GOT3 (cell line): ENCODE data around the gene PCSK2.

ENCODE experiments used
- DNase-seq: peaks from one replicate; lab custom pipeline; 2025; ENCODE audit warnings: mixed read lengths; lab: John Stamatoyannopoulos, UW

PCSK2 gene

DNA sequence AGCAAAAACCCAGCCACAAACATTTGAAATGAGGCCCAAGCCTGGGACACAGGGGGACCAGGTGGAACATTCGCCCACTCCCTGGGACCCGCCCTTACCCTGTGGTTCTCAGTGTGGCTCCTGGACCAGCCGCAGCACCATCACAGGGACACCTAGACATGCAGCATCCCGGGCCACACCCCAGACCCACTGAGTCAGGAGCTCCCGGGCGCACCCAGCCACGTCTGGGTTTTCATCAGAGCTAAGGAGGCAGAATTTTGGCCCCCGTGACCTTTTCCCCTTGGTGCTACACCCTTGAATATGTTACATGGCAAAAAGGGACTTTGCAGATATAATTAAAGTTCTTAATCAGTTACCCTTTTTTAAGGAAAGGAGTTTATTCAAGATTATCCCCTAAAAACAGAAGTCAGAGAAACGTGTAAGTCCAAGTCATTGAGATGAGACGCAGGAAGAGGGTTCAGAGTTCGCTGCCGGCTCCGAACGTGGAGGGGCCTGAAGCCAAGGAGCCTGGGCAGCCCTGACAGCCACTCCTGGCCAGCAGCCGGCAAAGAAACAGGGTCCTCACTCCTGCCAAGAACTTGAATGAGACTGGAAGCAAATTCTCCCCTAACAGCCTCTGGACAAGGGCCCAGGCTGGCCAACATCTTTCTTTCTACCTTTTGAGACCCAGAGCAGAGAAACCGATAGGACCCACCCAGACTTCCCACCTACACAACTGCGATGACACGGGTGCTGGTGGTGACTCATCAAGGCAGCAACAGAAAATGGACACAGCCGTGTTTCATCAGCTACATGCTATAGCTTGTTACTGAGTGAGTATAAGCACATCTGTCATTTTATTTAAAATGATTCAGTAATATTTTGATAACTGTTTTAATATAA, 279.0 kb downstream of the PCSK2 start:
- no peak for DNase-seq

GRCh38 chr20:17507032-17507431, 280.2 kb downstream of the PCSK2 start:
- no peak for DNase-seq

GRCh38 chr20:17507531-17507930, 280.7 kb downstream of the PCSK2 start:
- DNase-seq, result no peak

GRCh38 chr20:17508756-17509155, 281.9 kb downstream of the PCSK2 start:
- no peak for DNase-seq

- no peak for DNase-seq
Measured at GRCh38 chr20:17510548-17510947, 283.7 kb downstream of the PCSK2 start.

DNA sequence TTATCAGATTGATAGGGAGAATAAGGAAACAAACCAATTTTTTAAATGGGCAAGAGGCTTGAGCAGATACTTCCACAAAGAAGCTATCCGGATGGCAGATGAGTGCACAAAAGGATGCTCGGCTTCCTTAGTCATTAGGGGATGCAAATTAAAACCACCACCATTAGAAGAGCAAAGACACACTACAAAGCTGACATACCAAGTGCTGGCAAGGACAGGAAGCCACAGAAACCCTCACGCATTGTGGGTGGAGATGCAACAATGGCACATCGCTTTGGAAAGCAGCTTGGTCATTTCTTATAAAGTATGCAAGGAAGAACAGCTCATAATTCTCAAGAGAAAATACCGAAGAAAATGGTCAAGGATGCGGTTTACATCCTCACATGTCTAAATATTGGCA, 284.6 kb downstream of the PCSK2 start:
- DNase-seq, result no peak

- no peak for DNase-seq
Measured at GRCh38 chr20:17513939-17514338, 287.1 kb downstream of the PCSK2 start.

- no peak for DNase-seq
Measured at GRCh38 chr20:17515053-17515452, 288.2 kb downstream of the PCSK2 start.

DNA sequence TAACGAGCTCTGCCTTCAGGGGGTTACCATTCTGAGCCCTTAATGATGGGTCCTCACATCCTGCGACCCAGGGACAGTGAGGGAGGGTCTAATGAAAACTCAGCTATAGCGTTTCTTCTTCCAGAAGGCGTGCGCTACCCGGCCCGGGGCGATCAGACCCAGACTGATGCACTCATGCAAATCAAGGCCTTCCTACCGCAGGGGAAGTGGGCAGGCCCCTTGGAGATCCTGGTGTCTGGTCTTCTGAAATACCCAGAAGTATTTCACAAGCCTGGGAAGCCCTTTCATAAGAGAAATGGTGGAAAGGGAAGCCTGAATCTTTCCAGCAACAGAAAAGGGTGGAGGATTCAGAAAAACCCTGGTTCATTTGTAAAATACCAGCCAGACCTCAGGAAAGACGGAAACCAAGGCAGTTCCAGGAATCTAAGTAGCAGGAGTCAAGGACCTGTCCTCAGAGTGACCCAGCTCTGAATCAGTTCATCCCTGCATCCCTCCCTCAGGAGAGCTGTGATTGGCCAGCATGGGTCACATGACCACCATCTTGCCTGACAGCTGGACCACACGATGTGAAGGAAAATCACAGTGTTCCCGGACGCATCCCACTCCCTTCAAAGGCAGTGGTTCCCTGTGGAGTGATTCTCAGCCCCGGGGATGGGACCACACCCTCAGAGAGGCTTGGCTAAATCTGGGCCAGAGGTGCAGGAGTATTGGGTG, 291.7 kb downstream of the PCSK2 start:
- no peak for DNase-seq

GRCh38 chr20:17519606-17520285, 292.9 kb downstream of the PCSK2 start:
- no peak for DNase-seq

DNA sequence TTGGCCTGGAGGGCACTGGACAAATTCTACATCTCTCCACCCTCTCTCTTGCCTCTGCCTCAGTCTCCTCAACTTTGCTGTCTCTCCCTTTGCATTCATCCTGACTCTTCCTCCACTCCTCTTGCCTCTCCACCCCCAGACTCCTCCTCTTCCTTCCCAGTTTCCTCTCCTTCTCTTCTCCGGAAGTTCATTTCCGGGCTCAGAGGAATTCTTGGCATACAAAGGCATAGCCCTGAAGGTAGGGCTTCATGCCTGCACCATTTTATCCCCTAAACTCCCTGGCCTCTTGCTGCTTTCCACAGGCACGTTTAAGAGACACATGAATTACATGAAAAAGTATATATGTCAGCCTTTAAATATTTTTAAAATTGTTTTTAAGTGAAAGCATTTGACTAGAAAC, 293.7 kb downstream of the PCSK2 start:
- DNase-seq, result no peak

DNA sequence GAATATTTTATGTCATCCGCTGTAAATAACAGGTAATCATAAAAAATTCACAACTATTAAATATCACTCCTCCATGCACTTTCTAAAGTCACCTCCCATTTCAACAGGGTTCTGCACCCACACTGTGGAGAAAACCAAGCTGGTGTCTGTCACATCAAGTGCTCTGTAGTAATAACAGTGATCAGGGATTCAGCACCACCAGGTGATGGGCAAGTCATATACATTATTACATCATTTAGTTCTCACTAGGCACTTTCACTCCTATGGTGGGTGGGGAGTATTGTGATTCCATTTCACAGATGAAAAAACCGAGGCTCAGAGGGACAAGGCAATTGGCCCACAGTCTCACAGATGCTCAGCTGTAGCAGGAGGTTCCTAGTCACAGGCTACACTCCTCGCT, 295.7 kb downstream of the PCSK2 start:
- no peak for DNase-seq

DNA sequence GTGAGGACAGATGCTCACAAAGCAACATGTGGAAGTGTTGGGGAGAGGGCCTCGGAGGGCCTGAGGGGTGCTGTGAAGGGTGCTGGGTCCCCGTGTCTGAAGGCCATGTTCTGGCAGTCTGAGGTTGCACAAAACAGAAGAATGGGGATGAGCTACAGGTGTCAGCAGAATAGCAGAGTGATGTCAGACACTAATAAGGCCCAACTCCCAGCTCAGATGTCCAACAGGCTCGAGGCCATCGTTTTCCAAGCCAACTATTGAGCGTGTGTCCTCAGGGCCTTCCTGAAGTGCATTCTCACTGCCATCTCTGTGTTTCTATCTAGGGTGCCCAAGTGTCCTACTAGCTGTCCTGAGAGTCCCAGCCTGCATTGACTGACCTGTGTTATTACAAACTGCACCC, 296.5 kb downstream of the PCSK2 start:
- no peak for DNase-seq

- no peak for DNase-seq
Measured at GRCh38 chr20:17524560-17524959, 297.7 kb downstream of the PCSK2 start.

DNA sequence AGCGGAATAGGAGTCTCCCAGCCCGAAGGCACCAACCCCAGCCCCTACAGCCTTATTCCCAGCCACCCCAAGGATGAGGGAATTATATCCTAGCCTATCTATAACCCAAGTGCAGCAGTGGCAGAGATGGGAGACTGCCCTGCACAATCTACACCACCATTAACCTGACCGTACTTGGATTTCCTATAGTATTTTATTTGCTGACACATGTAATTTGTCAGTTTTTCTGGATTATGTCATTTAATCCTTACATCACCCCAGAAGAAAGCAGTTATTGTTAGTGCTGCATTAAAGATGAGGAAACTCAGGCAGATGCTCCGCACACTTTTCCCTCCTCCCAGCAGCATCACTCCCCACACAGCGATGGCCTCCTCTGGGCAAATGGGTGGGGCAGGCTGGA, 298.3 kb downstream of the PCSK2 start:
- DNase-seq, result no peak

DNA sequence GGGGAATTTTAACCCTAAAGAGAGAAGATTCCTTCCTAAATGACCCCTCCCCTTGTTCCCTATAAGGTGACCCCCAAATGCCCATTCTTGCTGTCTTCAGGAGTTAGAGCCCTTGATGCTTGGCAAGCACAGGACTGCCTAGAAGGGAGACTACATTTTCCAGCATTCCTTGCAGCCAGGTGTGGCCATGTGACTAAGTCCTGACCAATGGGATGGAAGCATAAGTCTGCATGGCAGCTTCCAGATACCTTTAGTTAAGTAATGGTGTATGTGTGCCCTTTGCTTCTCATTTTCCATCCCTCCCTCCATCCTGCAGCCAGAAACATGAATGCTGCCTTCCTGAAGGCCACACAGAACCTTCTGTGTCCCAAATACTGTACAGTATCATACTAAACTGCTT, 298.8 kb downstream of the PCSK2 start:
- DNase-seq, result no peak

DNA sequence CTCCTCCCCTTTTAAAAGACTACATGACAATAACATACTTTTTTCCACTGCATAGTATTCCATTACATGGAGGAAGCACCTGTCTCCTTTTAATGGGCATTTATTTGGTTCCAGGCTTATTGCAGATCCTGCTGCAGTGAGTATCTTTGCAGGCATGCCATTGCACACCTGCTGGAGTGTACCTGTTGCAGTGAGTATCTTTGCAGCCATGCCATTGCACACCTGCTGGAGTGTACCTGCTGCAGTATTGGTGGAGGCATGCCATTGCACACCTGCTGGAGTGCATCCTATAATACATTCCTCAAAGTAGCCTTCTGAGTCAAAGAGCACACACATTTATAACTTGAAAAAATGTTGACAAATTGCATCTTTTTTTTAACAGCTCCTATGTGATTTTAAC, 302.7 kb downstream of the PCSK2 start:
- no peak for DNase-seq

GRCh38 chr20:17530153-17530552, 303.3 kb downstream of the PCSK2 start:
- DNase-seq, result no peak

DNA sequence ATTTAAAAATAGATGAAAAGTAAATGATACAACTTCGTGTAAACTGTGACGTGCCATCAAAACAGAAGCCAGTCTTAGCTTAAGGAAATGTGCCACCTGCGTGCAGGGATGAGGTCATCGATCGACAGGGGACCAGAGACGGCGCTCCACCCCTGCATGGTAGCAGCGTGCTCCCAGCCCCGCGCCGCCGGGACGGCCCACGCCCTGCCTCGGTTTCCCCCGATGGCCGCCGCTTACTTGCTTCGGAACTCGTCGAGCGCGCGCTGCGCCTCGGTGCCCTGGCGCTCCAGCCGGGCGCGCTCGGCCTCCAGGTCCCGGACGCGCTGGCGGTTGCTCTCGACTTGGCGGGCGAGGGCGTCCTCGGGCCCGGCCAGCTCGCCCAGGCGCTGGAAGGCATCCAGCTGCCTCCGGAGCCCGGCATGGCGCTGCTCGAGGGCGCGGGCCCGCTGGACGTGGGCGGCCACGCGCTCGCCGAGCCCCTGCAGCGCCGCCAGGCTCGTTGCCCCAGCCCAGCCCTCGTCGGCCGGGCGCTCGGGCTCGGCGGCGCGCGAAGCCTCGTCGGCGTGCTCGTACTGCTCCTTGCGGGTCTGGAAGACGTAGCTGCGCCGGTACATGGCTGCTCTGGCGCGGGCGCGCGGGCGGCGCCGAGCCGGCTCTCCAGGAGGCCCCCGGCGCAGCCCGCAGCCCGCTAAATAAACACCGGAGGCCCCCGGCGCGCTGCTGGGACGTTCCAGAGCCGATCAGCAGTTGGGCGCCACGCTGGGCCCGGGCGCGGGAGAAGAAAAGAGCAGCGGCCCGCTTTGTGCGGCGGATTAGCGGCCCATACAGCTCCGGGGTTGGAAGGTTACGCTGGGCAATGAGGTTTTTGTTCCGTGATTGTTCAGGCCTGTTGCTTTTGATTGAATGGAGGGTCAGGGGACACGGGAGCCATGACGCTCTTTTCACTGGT, 304.1 kb downstream of the PCSK2 start, which contains the start of gene BFSP1:
Gene BFSP1, minus strand, starts transcription at position 664 of the 949 bp plus-strand sequence. Its CDS starts 50 bp downstream, at position 614.
- no peak for DNase-seq

DNA sequence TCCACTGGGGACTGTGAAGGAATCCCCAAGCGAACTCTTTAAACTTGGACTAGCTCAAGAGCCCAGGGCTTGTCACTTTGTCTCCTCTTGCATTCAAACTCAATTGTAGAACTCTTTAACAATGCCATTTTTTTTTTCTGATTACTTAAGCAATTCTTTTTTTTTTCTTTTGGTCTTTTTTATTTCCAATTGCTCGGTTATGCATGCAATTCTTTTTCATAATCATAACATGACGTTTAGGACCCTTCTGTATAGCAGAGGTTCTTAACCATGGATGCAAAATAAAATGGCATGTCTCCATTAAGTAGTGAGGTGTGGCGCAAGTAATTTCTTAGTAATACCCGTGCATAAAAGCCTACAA, 304.8 kb downstream of the PCSK2 start:
- no peak for DNase-seq

- no peak for DNase-seq
Measured at GRCh38 chr20:17533396-17533795, 306.6 kb downstream of the PCSK2 start.

GRCh38 chr20:17534077-17534476, 307.2 kb downstream of the PCSK2 start:
- DNase-seq, result no peak
